ENCODE data around the gene GABRA6. TPM values are rescaled to one million over a fixed set of nuclear protein-coding genes. Genes with fewer than 3 reads are reported as not detected.

GABRA6 gene
- not detected for total RNA-seq

DNA sequence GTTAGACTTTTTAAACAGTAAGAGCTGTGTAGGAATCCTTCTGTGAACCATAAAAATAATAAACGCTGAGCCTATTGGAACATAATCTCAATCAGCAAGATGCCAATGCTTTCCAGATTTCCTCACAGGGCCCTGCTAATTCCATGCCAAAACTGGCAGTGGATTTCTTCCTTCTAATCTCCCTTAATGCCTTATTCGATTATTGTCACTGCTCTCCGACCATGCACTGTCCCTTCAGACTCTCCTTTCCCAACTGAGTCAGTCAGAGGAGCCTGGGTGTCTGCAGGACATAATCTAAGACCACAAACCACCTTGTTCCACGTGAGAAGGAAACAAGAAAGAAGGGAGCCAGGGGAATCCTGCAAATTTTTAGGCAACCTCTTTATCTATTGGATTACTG lies at the start of gene GABRA6:
TSS of gene GABRA6 (plus strand) at position 261 of the 400 bp plus-strand sequence. CDS start 269 bp downstream, outside the sequence.

Other genes starting within 250 kb of the GABRA6 start
- gene GABRB2, start 139.0 kb upstream of the GABRA6 start, total RNA-seq = 1.4 TPM
- gene GABRA1, start 162.4 kb downstream of the GABRA6 start, total RNA-seq = 0.29 TPM

Data from metanephros (tissue), 1 donor.